NCI-H524 treated with DMSO at 0.1 percent for 48 hours (cell line): ENCODE results near the gene BATF.
A peak's percentile ranks its signal among the peaks of the same experiment; 100 is the strongest.

Experiments used
- DNase-seq: peaks from one replicate; lab custom pipeline; 2025; lab: John Stamatoyannopoulos, UW

The BATF gene

GRCh38 chr14:75562489-75562888 is 40.2 kb downstream of the BATF start:
- no peak for DNase-seq

- no peak for DNase-seq
Measured at GRCh38 chr14:75563931-75564330, 41.7 kb downstream of the BATF start.

GRCh38 chr14:75565056-75565455 is 42.8 kb downstream of the BATF start:
- DNase-seq, result no peak

DNA sequence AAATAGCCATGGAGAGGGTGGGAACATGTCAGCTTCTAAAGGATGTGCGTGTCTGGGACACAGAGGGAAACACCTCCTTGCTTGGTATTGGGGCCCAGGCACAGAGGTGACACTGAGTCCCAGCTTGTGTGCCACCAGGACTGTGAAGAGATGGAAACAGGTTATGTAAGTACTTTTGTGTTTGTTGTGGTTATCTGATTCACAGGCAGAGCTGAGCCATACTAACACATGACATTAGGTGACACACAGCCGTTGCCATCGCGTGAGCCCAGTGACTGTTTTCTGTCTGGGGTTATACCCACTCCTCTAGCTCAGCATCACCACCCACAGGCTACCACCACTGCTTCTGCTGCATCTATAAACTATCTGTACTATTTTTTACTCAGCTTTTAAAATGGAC is 44.1 kb downstream of the BATF start:
- no peak for DNase-seq

DNA sequence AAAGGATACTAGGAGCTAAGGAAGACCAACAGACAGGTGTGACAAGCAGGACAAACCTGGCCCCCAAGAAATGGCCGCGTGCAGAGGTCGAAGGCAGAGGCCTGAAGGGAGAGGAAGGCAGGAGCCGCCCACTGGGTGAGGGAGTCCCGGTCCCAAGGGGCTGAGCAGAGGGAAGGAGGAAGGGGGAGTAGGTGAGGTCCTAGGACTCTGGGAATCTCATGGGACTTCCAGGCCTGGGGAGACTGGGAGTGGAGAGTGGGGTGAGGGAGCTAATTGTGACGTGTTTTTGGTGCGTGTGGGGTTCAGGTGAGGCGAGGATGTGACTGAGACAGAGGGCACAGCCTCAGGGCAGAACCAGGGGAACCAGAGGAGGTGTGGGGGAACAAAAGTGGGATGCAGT is 44.5 kb downstream of the BATF start:
- no peak for DNase-seq

DNA sequence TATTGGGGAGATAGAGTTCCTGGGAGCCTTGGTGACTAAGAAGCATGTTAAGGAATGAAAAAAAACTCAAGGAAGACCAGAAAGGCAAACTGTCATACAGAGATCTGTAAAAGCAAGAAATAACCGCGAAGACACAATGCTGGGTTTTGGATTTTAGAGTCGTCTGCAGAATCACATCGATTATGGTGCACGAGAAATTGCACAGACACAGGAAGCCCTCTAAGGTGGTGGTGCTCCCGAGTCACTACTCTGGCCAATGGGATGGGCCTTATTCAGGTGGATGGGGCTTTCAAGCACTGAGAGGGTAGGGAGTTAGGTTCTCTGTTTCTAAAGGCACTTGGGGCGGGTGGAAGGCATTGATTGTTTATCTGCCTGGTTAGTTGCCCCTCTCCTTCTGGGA is 45.9 kb downstream of the BATF start:
- no peak for DNase-seq

- DNase-seq, result no peak
Measured at GRCh38 chr14:75568791-75569190, 46.5 kb downstream of the BATF start.

DNA sequence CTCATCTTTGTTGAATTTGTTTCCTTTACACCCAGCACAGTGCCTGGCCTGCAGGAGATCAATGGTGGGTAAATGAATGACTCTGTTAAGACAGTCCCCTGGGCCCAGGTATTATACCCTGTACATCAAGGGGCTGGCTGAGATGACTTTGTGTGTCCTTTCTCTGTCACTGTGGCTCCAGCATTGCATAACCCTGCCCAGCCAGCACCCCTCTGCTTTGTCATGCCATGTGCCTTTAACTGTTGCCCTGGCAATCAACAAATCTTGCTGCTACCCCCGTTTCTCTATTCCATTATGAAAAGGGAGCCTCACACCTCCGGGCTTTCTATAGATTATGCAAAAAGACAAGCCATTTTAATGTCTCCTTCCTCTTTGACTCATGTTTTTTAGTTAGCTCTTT is 48.5 kb downstream of the BATF start:
- no peak for DNase-seq

GRCh38 chr14:75572104-75572503 is 49.8 kb downstream of the BATF start:
- no peak for DNase-seq

- no peak for DNase-seq
Measured at GRCh38 chr14:75577090-75577489, 54.8 kb downstream of the BATF start.

- peak; percentile 50 for DNase-seq
Measured at GRCh38 chr14:75577729-75578101, 55.4 kb downstream of the BATF start.

- peak; percentile 50 for DNase-seq
Measured at GRCh38 chr14:75578102-75578785, 56.0 kb downstream of the BATF start, which contains the start of gene FLVCR2. Gene FLVCR2 (plus strand): TSS chr14:75578620. CDS start chr14:75578973, 353 bp downstream.

- DNase-seq, result peak; percentile 17
Measured at GRCh38 chr14:75578786-75579337, 56.6 kb downstream of the BATF start.

DNA sequence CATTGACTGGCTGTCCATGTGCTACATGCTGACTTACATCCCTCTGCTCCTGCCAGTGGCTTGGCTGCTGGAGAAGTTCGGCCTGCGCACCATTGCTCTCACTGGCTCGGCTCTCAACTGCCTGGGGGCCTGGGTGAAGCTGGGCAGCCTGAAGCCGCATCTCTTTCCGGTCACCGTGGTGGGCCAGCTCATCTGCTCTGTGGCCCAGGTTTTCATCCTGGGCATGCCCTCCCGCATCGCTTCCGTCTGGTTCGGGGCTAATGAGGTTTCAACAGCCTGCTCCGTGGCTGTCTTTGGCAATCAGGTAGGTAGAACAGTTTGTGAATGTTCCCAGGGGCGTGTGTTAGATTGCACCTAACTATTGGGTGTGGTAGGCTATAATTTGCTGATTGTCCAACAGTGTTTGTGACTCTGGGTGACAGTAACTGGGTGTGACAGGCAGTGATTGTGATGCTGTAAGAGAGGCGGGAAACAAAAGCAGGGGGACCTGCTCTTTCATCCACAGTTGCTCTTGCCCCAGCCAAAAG is 57.1 kb downstream of the BATF start:
- no peak for DNase-seq

DNA sequence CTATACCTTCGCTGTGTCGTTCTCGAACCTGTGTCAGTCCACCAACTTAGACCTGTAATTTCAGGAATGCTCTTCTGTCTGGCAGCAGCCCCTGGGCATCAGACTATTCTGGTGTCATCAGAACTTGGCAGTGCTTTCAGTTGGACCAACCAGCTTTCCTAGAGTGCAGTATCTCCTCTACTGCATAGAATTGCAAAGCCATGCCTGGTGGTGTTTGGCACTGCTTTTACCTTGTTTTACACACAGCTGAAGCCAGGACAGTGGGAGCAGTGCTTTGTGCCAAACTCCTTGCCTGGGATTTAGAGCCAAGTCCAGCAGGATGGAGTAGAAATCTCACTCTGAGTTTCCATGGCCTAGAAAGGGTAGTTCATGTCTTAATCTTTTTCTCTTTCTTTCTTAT is 57.6 kb downstream of the BATF start:
- no peak for DNase-seq

GRCh38 chr14:75587388-75587787 is 65.1 kb downstream of the BATF start:
- DNase-seq, result no peak

DNA sequence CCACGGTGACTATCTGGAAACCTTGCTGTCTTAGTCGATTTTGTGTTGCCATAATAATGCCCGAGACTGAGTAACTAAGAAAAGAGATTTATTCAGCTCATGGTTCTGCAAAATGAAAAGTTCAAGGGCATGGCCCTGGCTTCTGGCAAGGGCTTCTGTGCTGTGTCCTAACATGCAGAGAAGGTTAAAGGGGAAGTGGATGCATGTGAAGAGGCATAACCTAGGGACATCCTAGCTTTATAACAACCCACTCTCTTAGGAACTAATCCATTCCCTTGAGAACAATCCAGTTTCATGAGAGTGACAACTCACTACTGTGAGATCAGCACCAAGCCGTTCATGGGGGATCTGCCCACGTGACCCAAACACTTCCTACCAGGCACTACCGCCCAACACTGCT is 67.7 kb downstream of the BATF start:
- no peak for DNase-seq

GRCh38 chr14:75591331-75591946 is 69.2 kb downstream of the BATF start:
- DNase-seq, result no peak

GRCh38 chr14:75591987-75592575 is 69.8 kb downstream of the BATF start:
- no peak for DNase-seq

DNA sequence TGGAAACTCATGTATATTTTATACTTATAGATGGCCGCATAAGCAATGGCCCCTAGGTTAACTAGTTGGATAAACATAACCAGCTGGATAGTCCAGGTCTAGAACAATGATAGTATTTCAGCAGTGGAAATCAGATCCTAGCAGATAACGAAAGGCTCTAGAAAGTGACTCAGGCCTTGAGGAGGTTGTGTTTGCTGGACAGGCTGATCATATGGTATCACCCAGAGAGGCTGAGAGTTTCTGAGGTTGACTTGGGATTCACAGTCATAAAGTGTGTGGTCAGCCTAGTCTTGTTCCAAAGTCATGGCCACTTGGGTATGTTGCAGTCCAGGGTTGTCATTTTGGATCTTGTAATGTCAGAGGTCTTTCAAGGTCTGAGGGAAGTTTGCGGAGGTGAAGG is 73.0 kb downstream of the BATF start:
- no peak for DNase-seq
